ENCODE data around the gene SLC43A1.

SLC43A1 gene

GRCh38 chr11:57516061-57516443 lies 550 bp upstream of the SLC43A1 start:
- no peak for DNase-seq (ENCODE audit: low read depth, low spot score)
- no peak for TF ChIP-seq CTCF (IDR thresholded peaks at IDR 0.05; ENCODE audit: low read depth, low read length)
- H3K4me3 ChIP-seq (ENCODE audit: low read depth, low read length), result peak overlapping the region; percentile 71
- in situ Hi-C loops (cut with HindIII; ENCODE audit: low sequenced_read_pairs), result no loop called here

- peak; percentile 30 for DNase-seq (ENCODE audit: low read depth, low spot score)
- H3K4me3 ChIP-seq (ENCODE audit: low read depth, low read length), result peak overlapping the region; percentile 71
- in situ Hi-C loops (cut with HindIII; ENCODE audit: low sequenced_read_pairs), result no loop called here
- TF ChIP-seq CTCF (IDR thresholded peaks at IDR 0.05; ENCODE audit: low read depth, low read length), result no peak
Measured at GRCh38 chr11:57514538-57515331, 767 bp downstream of the SLC43A1 start.

- in situ Hi-C loops (cut with HindIII; ENCODE audit: low sequenced_read_pairs), result no loop called here
- DNase-seq (ENCODE audit: low read depth, low spot score), result peak; percentile 22
- no peak for TF ChIP-seq CTCF (IDR thresholded peaks at IDR 0.05; ENCODE audit: low read depth, low read length)
- peak overlapping the region; percentile 71 for H3K4me3 ChIP-seq (ENCODE audit: low read depth, low read length)
Measured at GRCh38 chr11:57513911-57514537, 1.5 kb downstream of the SLC43A1 start.

- in situ Hi-C loops (cut with HindIII; ENCODE audit: low sequenced_read_pairs), result no loop called here
- no peak for TF ChIP-seq CTCF (IDR thresholded peaks at IDR 0.05; ENCODE audit: low read depth, low read length)
- H3K4me3 ChIP-seq (ENCODE audit: low read depth, low read length), result no peak overlapping the region
- no peak for DNase-seq (ENCODE audit: low read depth, low spot score)
Measured at GRCh38 chr11:57513452-57513795, 2.1 kb downstream of the SLC43A1 start.

- no peak for TF ChIP-seq CTCF (IDR thresholded peaks at IDR 0.05; ENCODE audit: low read depth, low read length)
- no peak overlapping the region for H3K4me3 ChIP-seq (ENCODE audit: low read depth, low read length)
- in situ Hi-C loops (cut with HindIII; ENCODE audit: low sequenced_read_pairs), result no loop called here
- no peak for DNase-seq (ENCODE audit: low read depth, low spot score)
Measured at GRCh38 chr11:57512646-57513451, 2.7 kb downstream of the SLC43A1 start.

- in situ Hi-C loops (cut with HindIII; ENCODE audit: low sequenced_read_pairs), result no loop called here
- no peak overlapping the region for H3K4me3 ChIP-seq (ENCODE audit: low read depth, low read length)
- DNase-seq (ENCODE audit: low read depth, low spot score), result no peak
- TF ChIP-seq CTCF (IDR thresholded peaks at IDR 0.05; ENCODE audit: low read depth, low read length), result no peak
Measured at GRCh38 chr11:57511741-57512430, 3.6 kb downstream of the SLC43A1 start.
